GM12878 (cell line): ENCODE results near the gene C11orf98. TPM values are rescaled to one million over a fixed set of nuclear protein-coding genes. Genes with fewer than 3 reads are reported as not detected.

ENCODE experiments used
- ATAC-seq: fragments of 200-7000 bp; cut with Tn5 transposase; 3 replicates; pipeline ENCODE4 v1.9.1; 2020; ENCODE audit warnings: mild to moderate bottlenecking, moderate library complexity
- BruUV-seq: library from RNA; stranded (reverse); fragments of 400-500 nt; replicated peaks from 2 replicates; lab custom pipeline; 2021; lab: Mats Ljungman, UMichigan
- CTCF ChIA-PET: fragments of 300-600 bp; sonication (Branson Sonifier 250); formaldehyde crosslinking; extraction: SDS; loops from one replicate; lab custom pipeline; 2021; ENCODE audit warnings: inconsistent platforms; lab: Yijun Ruan, JAX
- POLR2A ChIA-PET: fragments of 350-600 bp; formaldehyde crosslinking; extraction: SDS; loops from one replicate; lab custom pipeline; 2021; ENCODE audit warnings: inconsistent platforms; lab: Charles Lee
- RAD21 ChIA-PET: fragments of 300-600 bp; sonication (Branson Sonifier 250); formaldehyde crosslinking; loops from one replicate; lab custom pipeline; 2023; ENCODE audit warnings: antibody characterized with exemption; ENCODE audit not compliant: unreplicated experiment; lab: Charles Lee
- SMC1A ChIA-PET: fragments of 300-600 bp; sonication (Branson Sonifier 250); formaldehyde crosslinking; loops from one replicate; lab custom pipeline; 2023; ENCODE audit not compliant: unreplicated experiment, uncharacterized antibody; lab: Charles Lee
- DNase-seq: peaks from one replicate; pipeline ENCODE4 v3.0.0-alpha.2; 2011; ENCODE audit warnings: low read depth, low spot score
- FAIRE-seq: peaks from 3 replicates; lab custom pipeline; 2011; peaks lifted over from hg19 to GRCh38; lab: Jason Lieb, UNC
- H2AFZ ChIP-seq: 2 replicates; pipeline ENCODE4 v1.6.0; 2011; ENCODE audit warnings: low read depth, low read length, control low read depth; ENCODE audit not compliant: control insufficient read depth
- H3K27ac ChIP-seq: 2 replicates; pipeline ENCODE4 v1.5.1; 2011; ENCODE audit warnings: control low read depth; ENCODE audit not compliant: control insufficient read depth, insufficient read depth
- H3K27me3 ChIP-seq, 2 experiments: replicated peaks in 1 of 2; 2 replicates each; pipeline versions ENCODE4 v1.6.0 to v1.6.1; 2011; ENCODE audit warnings: low read length in 1 of 2; ENCODE audit not compliant: control insufficient read depth in 2 of 2, insufficient read depth in 2 of 2
- H3K36me3 ChIP-seq, 2 experiments: 2 replicates each; pipeline ENCODE4 v1.5.1; 2011; ENCODE audit warnings: low read length in 1 of 2; ENCODE audit not compliant: control insufficient read depth in 2 of 2, insufficient read depth in 2 of 2
- H3K4me1 ChIP-seq: 2 replicates; pipeline ENCODE4 v1.6.1; 2011; ENCODE audit warnings: mild to moderate bottlenecking, low read length, moderate library complexity, mixed read lengths; ENCODE audit not compliant: control insufficient read depth, insufficient read depth
- H3K4me2 ChIP-seq: 2 replicates; pipeline ENCODE4 v1.6.0; 2011; ENCODE audit warnings: control low read depth; ENCODE audit not compliant: control insufficient read depth, insufficient read depth
- H3K4me3 ChIP-seq: fragments of 200-600 bp; sonication (generic); 2 replicates; pipeline ENCODE4 v1.5.1; 2016
- H3K79me2 ChIP-seq: 2 replicates; pipeline ENCODE4 v1.6.0; 2011; ENCODE audit warnings: low read length; ENCODE audit not compliant: control insufficient read depth, insufficient read depth
- H3K9ac ChIP-seq: 2 replicates; pipeline ENCODE4 v1.8.0; 2011; ENCODE audit warnings: low read length, control low read depth, mixed read lengths; ENCODE audit not compliant: control insufficient read depth, insufficient read depth
- H3K9me3 ChIP-seq: replicated peaks from 3 replicates; pipeline ENCODE4 v1.5.1; 2011; ENCODE audit warnings: mild to moderate bottlenecking, low read length; ENCODE audit not compliant: control insufficient read depth, insufficient read depth
- H4K20me1 ChIP-seq: 2 replicates; pipeline ENCODE4 v1.6.0; 2011; ENCODE audit not compliant: control insufficient read depth, insufficient read depth
- CBFB ChIP-seq: IDR thresholded peaks from 2 replicates; pipeline ENCODE4 v1.6.1; 2016; ENCODE audit warnings: antibody characterized with exemption, low read depth
- FOS ChIP-seq: IDR thresholded peaks from 3 replicates; pipeline ENCODE4 v1.6.1; 2011; ENCODE audit warnings: borderline replicate concordance; ENCODE audit not compliant: insufficient read length; ENCODE audit errors: extremely low read depth
- MAX ChIP-seq: IDR thresholded peaks from 2 replicates; pipeline ENCODE4 v1.6.1; 2012; ENCODE audit warnings: low read depth, low read length, improper control_type of control experiment
- NFYB ChIP-seq: IDR thresholded peaks from 2 replicates; pipeline ENCODE4 v1.6.1; 2011; ENCODE audit warnings: low read depth, mild to moderate bottlenecking, low read length, improper control_type of control experiment, moderate library complexity; ENCODE audit not compliant: insufficient read depth
- POLR2A ChIP-seq: IDR thresholded peaks from 2 replicates; pipeline ENCODE4 v1.6.1; 2011; ENCODE audit warnings: low read depth, mild to moderate bottlenecking, low read length
- RFX5 ChIP-seq: IDR thresholded peaks from 2 replicates; pipeline ENCODE4 v1.6.1; 2011; ENCODE audit warnings: low read depth, low read length, improper control_type of control experiment
- ZBTB40 ChIP-seq: fragments of 450-650 bp; IDR thresholded peaks from 2 replicates; pipeline ENCODE4 v1.6.1; 2016; ENCODE audit warnings: mild to moderate bottlenecking, moderate library complexity, borderline replicate concordance
- WGBS: methylation state at CpG from one replicate; pipeline ENCODE4 v1.1.6; 2016; ENCODE audit warnings: low lambda C conversion rate; ENCODE audit not compliant: insufficient replicate concordance, insufficient coverage; ENCODE audit errors: missing lambda C conversion rate; 5-methylcytosine and 5-hydroxymethylcytosine counted together
- in situ Hi-C: fragments of 300-500 bp; cut with MboI; formaldehyde crosslinking; loops from 9 replicates; pipeline ENCODE4 v1.14.3; 2018; ENCODE audit warnings: mixed read lengths
- intact Hi-C: fragments of 100-400 bp; cut with micrococcal nuclease; formaldehyde crosslinking; loops from one replicate; pipeline ENCODE4 v1.14.2; 2022; ENCODE audit not compliant: unreplicated experiment
- polyA plus RNA-seq, 11 experiments: library from polyadenylated mRNA; depleted of rRNA in 4 of 11; unstranded in 6 of 11; stranded (reverse) in 5 of 11; fragments of >200 nt; fragmentation: Nextera tagmentation in 4 of 11; fragmentation: Illumina TruSeq in 1 of 11; extraction: Ambion mirVana in 4 of 11; extraction: Trizol in 1 of 11; gene quantifications; 1 replicate in 1 of 11; 2 replicates in 10 of 11; pipeline versions ENCODE4 v1.2.1 to v1.2.3, GENCODE V29; 2011 to 2016; ENCODE audit warnings: inconsistent platforms in 2 of 11, missing spikeins in 2 of 11, low read depth in 1 of 11
- total RNA-seq, 4 experiments: library from RNA; depleted of rRNA in 3 of 4; stranded (reverse); fragments of >200 nt in 3 of 4; fragmentation: Illumina TruSeq in 1 of 4; extraction: Trizol in 1 of 4; gene quantifications; 2 replicates each; pipeline versions ENCODE4 v1.2.1 to v1.2.3, GENCODE V29; 2013 to 2021

The C11orf98 gene
- total and polyA plus RNA-seq, 10 of the 15 experiments (the other 5 are each of a cell fraction or from before 2014, with no cell fraction given), result 62.5 to 270 (median 162) TPM

- in situ Hi-C loops, result no loop called here
- H3K4me1 ChIP-seq, result peaks cover 21% of the 10 kb centered on the region
- intact Hi-C loops, result loop anchor here (2.0 to 5.0 kb wide), 3 partner anchors 57 to 193 kb away; partner anchors contain the start of genes EML3, ROM1 and TUT1
These were observed 4.6 kb upstream of the C11orf98 start for GRCh38 chr11:62669420-62670161.

GRCh38 chr11:62667460-62667859 is 2.5 kb upstream of the C11orf98 start:
- H3K27me3 ChIP-seq, result no peaks in the 10 kb centered on the region
- ATAC-seq (no peak), FAIRE-seq (no peak), DNase-seq (no peak)
- ChIA-PET CTCF (interaction anchor here (0.8 to 2.4 kb wide), 8 partner anchors 9 to 75 kb away, joined by 3 to 10 read pairs (median 4); partner anchors contain the start of genes TUT1 and UBXN1), SMC1A (interaction anchor here (0.6 to 1.5 kb wide), 11 partner anchors 10 to 187 kb away, joined by 3 to 6 read pairs (median 3); partner anchors contain the start of genes B3GAT3, INTS5, TUT1 and ZBTB3), POLR2A (interaction anchor here (0.6 to 16.2 kb wide), 20 partner anchors 10 to 189 kb away, joined by 3 to 295 read pairs (median 5); partner anchors contain the start of genes B3GAT3, GANAB, HNRNPUL2 and INTS5), RAD21 (interaction anchor here (0.9 to 1.8 kb wide), 5 partner anchors 10 to 46 kb away, joined by 3 to 8 read pairs (median 3); partner anchors contain the start of gene B3GAT3)
- in situ Hi-C loops (no loop called here), intact Hi-C loops (no loop called here)
- peaks cover 14% of the 10 kb centered on the region for H3K4me1 ChIP-seq
- peak overlapping the region; percentile 95 for H3K27ac ChIP-seq
- H3K4me3 ChIP-seq, result peak overlapping the region; percentile 95
- H2AFZ ChIP-seq, result no peak overlapping the region
- no peaks in the 10 kb centered on the region for H4K20me1 ChIP-seq
- no TSS peak for BruUV-seq
- TF ChIP-seq ZBTB40 (no peak), RFX5 (no peak), MAX (no peak), FOS (no peak), CBFB (0 out of 2 replicates have a peak, but pooled peaks have one; percentile 14)
- peaks cover 71% of the 10 kb centered on the region for H3K79me2 ChIP-seq
- peaks cover 5 to 11% of the 10 kb centered on the region in 2 experiments for H3K36me3 ChIP-seq
- H3K9me3 ChIP-seq, result no peaks in the 10 kb centered on the region
- H3K9ac ChIP-seq, result peak overlapping the region; percentile 96; the same call in 1 of the 2 replicates
- H3K4me2 ChIP-seq, result peak overlapping the region; percentile 95
- WGBS, result 66% methylated on average over 2 of the region's 2 CpGs

More at GRCh38 chr11:62669420-62670161, 4.6 kb upstream of the C11orf98 start:
- H3K36me3 ChIP-seq, result peaks cover 0 to 6% of the 10 kb centered on the region in 2 experiments; a peak in 1 of 4 replicates
- no peak overlapping the region for H3K9ac ChIP-seq
- H3K27me3 ChIP-seq, result no peaks in the 10 kb centered on the region
- ChIA-PET RAD21 (interaction anchor here (0.7 kb wide), 1 partner anchor 179 kb away, joined by 3 read pairs; no protein-coding TSS in a partner anchor), CTCF (interaction anchor here (1.0 to 1.4 kb wide), 2 partner anchors 78 to 245 kb away, joined by 4 to 5 read pairs; partner anchors contain the start of gene TUT1), POLR2A (interaction anchor here (1.0 to 16.2 kb wide), 8 partner anchors 10 to 85 kb away, joined by 3 to 295 read pairs (median 6); partner anchors contain the start of genes GANAB, HNRNPUL2, INTS5 and TTC9C), SMC1A (interaction anchor here (0.6 to 1.4 kb wide), 4 partner anchors 15 to 188 kb away, joined by 3 to 4 read pairs (median 3); no protein-coding TSS in a partner anchor)
- no peaks in the 10 kb centered on the region for H4K20me1 ChIP-seq
- 86% methylated on average over 4 of the region's 4 CpGs for WGBS
- ATAC-seq (no peak), DNase-seq (no peak), FAIRE-seq (no peak)
- TF ChIP-seq RFX5, result no peak
- TF ChIP-seq POLR2A, result 0 out of 2 replicates have a peak, but pooled peaks have one; percentile 29
- TF ChIP-seq NFYB, result no peak
- no peak overlapping the region for H3K27ac ChIP-seq
- BruUV-seq, result no TSS peak
- H3K4me2 ChIP-seq, result peak overlapping the region; percentile 64
- no peaks in the 10 kb centered on the region for H3K9me3 ChIP-seq
- H2AFZ ChIP-seq, result no peak overlapping the region
- peaks cover 68% of the 10 kb centered on the region for H3K79me2 ChIP-seq
- no peak overlapping the region for H3K4me3 ChIP-seq
